H1 (cell line): ENCODE results near the gene ASPA. TPM values are rescaled to one million over a fixed set of nuclear protein-coding genes. Genes with fewer than 3 reads are reported as not detected.

Experiments
- CTCF ChIA-PET: fragments of 300-600 bp; sonication (Branson Sonifier 250); formaldehyde crosslinking; loops from one replicate; lab custom pipeline; 2021; ENCODE audit not compliant: partially characterized antibody; lab: Charles Lee
- POLR2A ChIA-PET: fragments of 300-600 bp; sonication (Branson Sonifier 250); formaldehyde crosslinking; loops from one replicate; lab custom pipeline; 2021; ENCODE audit warnings: inconsistent platforms; ENCODE audit not compliant: partially characterized antibody; lab: Charles Lee
- DNase-seq, 2 experiments: peaks; one replicate each; pipeline versions ENCODE4 v3.0.0 to v3.0.0-alpha.2; 2010 to 2022; ENCODE audit warnings: low spot score in 2 of 2, low read depth in 1 of 2, mixed read lengths in 1 of 2
- FAIRE-seq: peaks from 2 replicates; lab custom pipeline; 2011; peaks lifted over from hg19 to GRCh38; lab: Jason Lieb, UNC
- H2AFZ ChIP-seq: 2 replicates; pipeline ENCODE4 v1.8.1; 2012; ENCODE audit warnings: low read length, inconsistent platforms
- H2AK5ac ChIP-seq: 2 replicates; pipeline ENCODE4 v1.6.1; 2013; ENCODE audit warnings: low read depth, low read length
- H2BK120ac ChIP-seq: replicated peaks from 2 replicates; pipeline ENCODE3; 2013; ENCODE audit warnings: low read depth, low read length, inconsistent platforms
- H2BK12ac ChIP-seq: 2 replicates; pipeline ENCODE4 v1.6.1; 2013; ENCODE audit warnings: low read depth, low read length
- H2BK15ac ChIP-seq: 2 replicates; pipeline ENCODE4 v1.6.1; 2013; ENCODE audit warnings: low read length
- H2BK20ac ChIP-seq: 2 replicates; pipeline ENCODE4 v1.6.1; 2013; ENCODE audit warnings: low read length
- H2BK5ac ChIP-seq: 2 replicates; pipeline ENCODE4 v1.6.1; 2013; ENCODE audit warnings: low read depth, low read length
- H3K14ac ChIP-seq: 2 replicates; pipeline ENCODE4 v1.6.1; 2013; ENCODE audit warnings: inconsistent platforms; ENCODE audit not compliant: insufficient read length
- H3K18ac ChIP-seq: 2 replicates; pipeline ENCODE4 v1.6.1; 2013; ENCODE audit warnings: low read length; ENCODE audit errors: extremely low read depth
- H3K23ac ChIP-seq: 2 replicates; pipeline ENCODE4 v1.6.1; 2013; ENCODE audit warnings: inconsistent platforms; ENCODE audit not compliant: insufficient read length
- H3K23me2 ChIP-seq: 2 replicates; pipeline ENCODE4 v1.6.1; 2013; ENCODE audit warnings: low read depth, low read length
- H3K27ac ChIP-seq: 2 replicates; pipeline ENCODE4 v1.6.1; 2011; ENCODE audit warnings: low read depth, low read length, inconsistent platforms
- H3K27me3 ChIP-seq, 4 experiments: replicated peaks in 1 of 4; 1 replicate in 1 of 4; 2 replicates in 3 of 4; pipeline versions ENCODE4 v1.6.1 to v1.8.1; 2011 to 2013; ENCODE audit warnings: low read length in 3 of 4, mild to moderate bottlenecking in 3 of 4, inconsistent platforms in 2 of 4, mixed read lengths in 2 of 4, moderate library complexity in 1 of 4; ENCODE audit not compliant: control insufficient read depth in 3 of 4, insufficient read depth in 3 of 4; ENCODE audit errors: extremely low read depth in 1 of 4
- H3K36me3 ChIP-seq, 4 experiments: 2 replicates each; pipeline versions ENCODE4 v1.6.1 to v1.8.1; 2011 to 2013; ENCODE audit warnings: mild to moderate bottlenecking in 4 of 4, low read length in 3 of 4, moderate library complexity in 2 of 4, control low read depth in 1 of 4, inconsistent platforms in 1 of 4; ENCODE audit not compliant: insufficient read depth in 4 of 4, control insufficient read depth in 2 of 4
- H3K4ac ChIP-seq: replicated peaks from 2 replicates; pipeline ENCODE3; 2013; ENCODE audit warnings: low read length, low read depth, mixed read lengths, inconsistent platforms; ENCODE audit not compliant: insufficient read length
- H3K4me1 ChIP-seq, 4 experiments: replicated peaks in 1 of 4; 1 replicate in 1 of 4; 2 replicates in 3 of 4; pipeline versions ENCODE4 v1.6.1 to v1.8.1; 2011 to 2013; ENCODE audit warnings: low read length in 3 of 4, inconsistent platforms in 2 of 4, mixed read lengths in 1 of 4; ENCODE audit not compliant: insufficient read depth in 4 of 4, control insufficient read depth in 3 of 4
- H3K4me2 ChIP-seq, 2 experiments: 2 replicates each; pipeline versions ENCODE4 v1.6.1 to v1.8.1; 2011 to 2013; ENCODE audit warnings: low read depth in 2 of 2, low read length in 2 of 2, control low read depth in 1 of 2, inconsistent platforms in 1 of 2, mild to moderate bottlenecking in 1 of 2; ENCODE audit not compliant: insufficient read depth in 1 of 2
- H3K4me3 ChIP-seq, 4 experiments: fragments of 200-600, 300-600 bp in 1 of 4; sonication (generic), shearing (Covaris generic), sonication (Bioruptor Twin) in 1 of 4; 2 replicates each; pipeline versions ENCODE4 v1.5.1 to v1.8.1; 2011 to 2016; ENCODE audit warnings: low read length in 4 of 4, low read depth in 3 of 4, control low read depth in 2 of 4, inconsistent platforms in 2 of 4, mild to moderate bottlenecking in 2 of 4, mixed read lengths in 1 of 4, moderate library complexity in 1 of 4; ENCODE audit not compliant: insufficient read depth in 2 of 4; ENCODE audit errors: extremely low read depth in 1 of 4
- H3K56ac ChIP-seq: replicated peaks from 2 replicates; pipeline ENCODE3; 2013; ENCODE audit warnings: low read depth, mild to moderate bottlenecking, mixed read lengths, low read length, inconsistent platforms; ENCODE audit not compliant: insufficient read length
- H3K79me1 ChIP-seq: 2 replicates; pipeline ENCODE4 v1.6.1; 2013; ENCODE audit warnings: low read depth, low read length, control low read depth
- H3K79me2 ChIP-seq, 2 experiments: 2 replicates each; pipeline versions ENCODE4 v1.6.1 to v1.8.1; 2012 to 2013; ENCODE audit warnings: low read length in 2 of 2, mild to moderate bottlenecking in 2 of 2, inconsistent platforms in 1 of 2; ENCODE audit not compliant: insufficient read depth in 2 of 2, control insufficient read depth in 1 of 2
- H3K9ac ChIP-seq, 4 experiments: replicated peaks in 1 of 4; 1 replicate in 1 of 4; 2 replicates in 3 of 4; pipeline versions ENCODE4 v1.6.1 to v1.8.1; 2011 to 2013; ENCODE audit warnings: low read depth in 3 of 4, low read length in 3 of 4, control low read depth in 2 of 4, mild to moderate bottlenecking in 2 of 4, moderate library complexity in 2 of 4, inconsistent platforms in 1 of 4; ENCODE audit errors: extremely low read depth in 1 of 4
- H3K9me3 ChIP-seq, 2 experiments: 2 replicates each; pipeline versions ENCODE4 v1.6.1 to v1.8.1; 2012 to 2013; ENCODE audit warnings: mild to moderate bottlenecking in 2 of 2, moderate library complexity in 2 of 2, control low read depth in 1 of 2, inconsistent platforms in 1 of 2, low read depth in 1 of 2, low read length in 1 of 2, mixed read lengths in 1 of 2; ENCODE audit not compliant: insufficient read depth in 2 of 2
- H4K20me1 ChIP-seq, 2 experiments: replicated peaks in 1 of 2; 2 replicates each; pipeline versions ENCODE3 to v1.8.1; 2011 to 2013; ENCODE audit warnings: inconsistent platforms in 2 of 2, low read length in 2 of 2, mild to moderate bottlenecking in 1 of 2; ENCODE audit not compliant: insufficient read depth in 2 of 2, control insufficient read depth in 1 of 2
- H4K5ac ChIP-seq: 2 replicates; pipeline ENCODE4 v1.6.1; 2013; ENCODE audit warnings: low read length, low read depth, mixed read lengths, inconsistent platforms; ENCODE audit not compliant: insufficient read length
- H4K8ac ChIP-seq: 2 replicates; pipeline ENCODE4 v1.8.0; 2013; ENCODE audit warnings: mild to moderate bottlenecking, moderate library complexity, low read length, inconsistent platforms; ENCODE audit not compliant: insufficient read depth; ENCODE audit errors: extremely low read depth
- H4K91ac ChIP-seq: replicated peaks from 2 replicates; pipeline ENCODE3; 2013; ENCODE audit warnings: low read length, mixed read lengths, inconsistent platforms; ENCODE audit not compliant: insufficient read length
- KDM4A ChIP-seq: IDR thresholded peaks from one replicate; pipeline ENCODE4 v1.7.1; 2012; ENCODE audit warnings: low read depth, mild to moderate bottlenecking, moderate library complexity, low read length, inconsistent platforms; ENCODE audit not compliant: severe bottlenecking
- SP1 ChIP-seq: IDR thresholded peaks from 2 replicates; pipeline ENCODE4 v1.6.1; 2011; ENCODE audit warnings: low read depth, low read length
- TAF1 ChIP-seq: IDR thresholded peaks from 2 replicates; pipeline ENCODE4 v1.6.1; 2011; ENCODE audit warnings: mild to moderate bottlenecking, low read depth, low read length
- TCF12 ChIP-seq: IDR thresholded peaks from 2 replicates; pipeline ENCODE4 v1.6.1; 2011; ENCODE audit warnings: low read depth, mild to moderate bottlenecking, low read length
- WGBS, 2 experiments: shearing (Covaris generic) in 1 of 2; methylation state at CpG; one replicate each; pipeline versions ENCODE4 v1.1.6 to v1.1.7; 2013 to 2015; ENCODE audit warnings: low lambda C conversion rate in 2 of 2, mixed read lengths in 2 of 2, inconsistent platforms in 1 of 2, low coverage in 1 of 2, missing lambda C conversion rate in 1 of 2; ENCODE audit not compliant: insufficient replicate concordance in 2 of 2, insufficient coverage in 1 of 2, insufficient read length in 1 of 2; ENCODE audit errors: extremely low coverage in 1 of 2, missing lambda C conversion rate in 1 of 2; 5-methylcytosine and 5-hydroxymethylcytosine counted together
- polyA plus RNA-seq, 7 experiments: library from polyadenylated mRNA; depleted of rRNA in 3 of 7; stranded (reverse) in 5 of 7; unstranded in 2 of 7; fragments of >200 nt in 5 of 7; fragments of 200-250 nt in 2 of 7; gene quantifications; 1 replicate in 5 of 7; 2 replicates in 1 of 7; 4 replicates in 1 of 7; pipeline versions ENCODE4 v1.2.1 to v1.2.3, GENCODE V29; 2011 to 2013; ENCODE audit warnings: missing spikeins in 2 of 7, mixed read lengths in 2 of 7
- total RNA-seq: library from RNA; stranded (reverse); fragmentation: NEBNext Ultra II Directional; extraction: Animal tissue kit (Norgen Biotek cat#: 25700); gene quantifications from 2 replicates; pipeline ENCODE4 v1.2.1, GENCODE V29; 2021
- TF ChIP-seq, protein P1 (sequence below): IDR thresholded peaks from 2 replicates; pipeline ENCODE4 v1.6.1; 2012; ENCODE audit warnings: inconsistent platforms
- TF ChIP-seq, protein P2 (sequence below): IDR thresholded peaks from 2 replicates; pipeline ENCODE4 v1.6.1; 2011; ENCODE audit warnings: low read depth, mild to moderate bottlenecking, low read length; ENCODE audit not compliant: insufficient read depth

ASPA gene
- total and polyA plus RNA-seq, 2 of the 8 experiments (the other 6 are each of a cell fraction or from before 2014, with no cell fraction given), result 0.03 TPM; not detected in 1

GRCh38 chr17:3545151-3545550, 69.4 kb downstream of the ASPA start:
- DNase-seq, result no peak
- ChIA-PET POLR2A (no interaction called here), CTCF (interaction anchor here (0.8 kb wide), 1 partner anchor 11 kb away, joined by 3 read pairs; no protein-coding TSS in a partner anchor)
- peaks cover 0 to 2% (median 0%) of the 10 kb centered on the region in 4 experiments; a peak in 1 of 7 replicates for H3K4me1 ChIP-seq
- H3K18ac ChIP-seq, result no peak overlapping the region
- H4K91ac ChIP-seq, result no peak overlapping the region
- no peak overlapping the region for H3K4ac ChIP-seq
- no peak overlapping the region for H4K8ac ChIP-seq
- H3K36me3 ChIP-seq, result no peaks in the 10 kb centered on the region
- peaks cover 7% of the 10 kb centered on the region; the same call in 1 of the 2 replicates for H3K23me2 ChIP-seq
- no peak overlapping the region for H2AK5ac ChIP-seq
- no peaks in the 10 kb centered on the region for H3K9me3 ChIP-seq
- no peak overlapping the region for H2AFZ ChIP-seq
- H3K4me3 ChIP-seq, result no peak overlapping the region
- 82% methylated on average over 9 of the region's 9 CpGs; no CpG with 5 or more reads in 1 of the 2 experiments for WGBS, 2 experiments
- H3K27me3 ChIP-seq, result no peaks in the 10 kb centered on the region
- H3K79me2 ChIP-seq, result no peaks in the 10 kb centered on the region
- H2BK5ac ChIP-seq, result no peak overlapping the region
- H3K23ac ChIP-seq, result no peak overlapping the region
- H2BK20ac ChIP-seq, result no peak overlapping the region
- H3K9ac ChIP-seq, result no peak overlapping the region
- H2BK120ac ChIP-seq, result no peak overlapping the region
- no peak overlapping the region for H3K4me2 ChIP-seq
- no peak overlapping the region for H4K5ac ChIP-seq
- no peak overlapping the region for H2BK12ac ChIP-seq
- no peak overlapping the region for H3K56ac ChIP-seq
- no peak for FAIRE-seq
- H3K27ac ChIP-seq, result no peak overlapping the region
- H3K79me1 ChIP-seq, result no peaks in the 10 kb centered on the region
- H2BK15ac ChIP-seq, result no peak overlapping the region
- peaks cover 0 to 4% of the 10 kb centered on the region in 2 experiments for H4K20me1 ChIP-seq
- no peak overlapping the region for H3K14ac ChIP-seq
- no peak for TF ChIP-seq TCF12
- TF ChIP-seq KDM4A, result no peak
- TF ChIP-seq, protein P1, sequence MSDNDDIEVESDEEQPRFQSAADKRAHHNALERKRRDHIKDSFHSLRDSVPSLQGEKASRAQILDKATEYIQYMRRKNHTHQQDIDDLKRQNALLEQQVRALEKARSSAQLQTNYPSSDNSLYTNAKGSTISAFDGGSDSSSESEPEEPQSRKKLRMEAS, result no peak
- TF ChIP-seq SP1, result no peak
- TF ChIP-seq TAF1, result no peak
- TF ChIP-seq, protein P2, sequence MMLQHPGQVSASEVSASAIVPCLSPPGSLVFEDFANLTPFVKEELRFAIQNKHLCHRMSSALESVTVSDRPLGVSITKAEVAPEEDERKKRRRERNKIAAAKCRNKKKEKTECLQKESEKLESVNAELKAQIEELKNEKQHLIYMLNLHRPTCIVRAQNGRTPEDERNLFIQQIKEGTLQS, result no peak
